GM23248 (cell line): ENCODE measurements around the gene ABCC1. TPM values are rescaled to one million over a fixed set of nuclear protein-coding genes. Genes with fewer than 3 reads are reported as not detected.

ENCODE experiments used
- DNase-seq: peaks from one replicate; pipeline ENCODE4 v3.0.0-alpha.2; 2015
- H2AFZ ChIP-seq: fragments of 200-600 bp; sonication (generic); 2 replicates; pipeline ENCODE4 v1.6.1; 2016; ENCODE audit warnings: antibody characterized with exemption
- H3F3A ChIP-seq: fragments of 200-600 bp; sonication (generic); 2 replicates; pipeline ENCODE4 v1.6.1; 2016; ENCODE audit warnings: mild to moderate bottlenecking, antibody characterized with exemption, mixed run types; ENCODE audit not compliant: insufficient read depth
- H3K27ac ChIP-seq: fragments of 200-600 bp; sonication (generic); 2 replicates; pipeline ENCODE4 v1.5.1; 2016; ENCODE audit warnings: mild to moderate bottlenecking
- H3K27me3 ChIP-seq: fragments of 200-600 bp; sonication (generic); replicated peaks from 2 replicates; pipeline ENCODE4 v1.6.1; 2016; ENCODE audit warnings: mild to moderate bottlenecking; ENCODE audit not compliant: insufficient read depth
- H3K36me3 ChIP-seq: fragments of 200-600 bp; sonication (generic); 2 replicates; pipeline ENCODE4 v1.6.1; 2016; ENCODE audit warnings: low read depth, mild to moderate bottlenecking
- H3K4me1 ChIP-seq: fragments of 200-600 bp; sonication (generic); 2 replicates; pipeline ENCODE4 v1.6.1; 2016; ENCODE audit warnings: mild to moderate bottlenecking; ENCODE audit not compliant: insufficient read depth
- H3K4me2 ChIP-seq: fragments of 200-600 bp; sonication (generic); one replicate; pipeline ENCODE4 v1.6.1; 2016; ENCODE audit warnings: mild to moderate bottlenecking; ENCODE audit not compliant: unreplicated experiment
- H3K4me3 ChIP-seq: fragments of 200-600 bp; sonication (generic); 2 replicates; pipeline ENCODE4 v1.5.1; 2016; ENCODE audit warnings: mild to moderate bottlenecking
- H3K79me2 ChIP-seq: fragments of 200-600 bp; sonication (generic); 2 replicates; pipeline ENCODE4 v1.6.1; 2016; ENCODE audit warnings: mild to moderate bottlenecking; ENCODE audit not compliant: insufficient read depth
- H3K9ac ChIP-seq: fragments of 200-600 bp; sonication (generic); 2 replicates; pipeline ENCODE4 v1.6.1; 2016; ENCODE audit warnings: mild to moderate bottlenecking
- H3K9me2 ChIP-seq: fragments of 200-600 bp; sonication (generic); 2 replicates; pipeline ENCODE4 v1.6.1; 2016; ENCODE audit warnings: mixed run types, mild to moderate bottlenecking, moderate library complexity; ENCODE audit not compliant: insufficient read depth
- H3K9me3 ChIP-seq: fragments of 200-600 bp; sonication (generic); one replicate; pipeline ENCODE4 v1.6.1; 2017; ENCODE audit warnings: low read depth
- H4K20me1 ChIP-seq: fragments of 200-600 bp; sonication (generic); 2 replicates; pipeline ENCODE4 v1.6.0; 2016; ENCODE audit not compliant: insufficient read depth
- EZH2 ChIP-seq: fragments of 200-600 bp; sonication (generic); IDR thresholded peaks from 2 replicates; pipeline ENCODE4 v1.6.1; 2018; ENCODE audit warnings: antibody characterized with exemption, mild to moderate bottlenecking; ENCODE audit not compliant: insufficient read depth, poor library complexity, severe bottlenecking
- EZH2phosphoT487 ChIP-seq: fragments of 200-600 bp; sonication (generic); IDR thresholded peaks from 2 replicates; pipeline ENCODE4 v1.6.1; 2018; ENCODE audit warnings: antibody characterized with exemption, moderate library complexity, mild to moderate bottlenecking, low read depth; ENCODE audit not compliant: insufficient read depth
- WGBS, 2 experiments: methylation state at CpG; one replicate each; pipeline ENCODE4 v1.1.6; 2015 to 2017; ENCODE audit warnings: low lambda C conversion rate in 2 of 2, low coverage in 1 of 2; ENCODE audit errors: missing lambda C conversion rate in 2 of 2; 5-methylcytosine and 5-hydroxymethylcytosine counted together
- in situ Hi-C: fragments of 300-500 bp; cut with MboI; formaldehyde crosslinking; loops from 2 replicates; pipeline ENCODE4 v1.15.0; 2020
- polyA plus RNA-seq: library from polyadenylated mRNA; unstranded; fragments of >200 nt; fragmentation: Nextera tagmentation; extraction: Ambion mirVana; gene quantifications from 2 replicates; pipeline ENCODE4 v1.2.1, GENCODE V29; 2016
- total RNA-seq: library from RNA; depleted of rRNA; stranded (reverse); fragments of >200 nt; shearing (Covaris generic); gene quantifications from 2 replicates; pipeline ENCODE4 v1.2.3, GENCODE V29; 2014

Gene ABCC1
- total and polyA plus RNA-seq, 2 experiments from 2014 or later = 16.2 to 25.5 TPM

- Histone ChIP-seq H3K27ac (no peak overlapping the region), H3K9me3 (no peaks in the 10 kb centered on the region), H3K4me3 (no peak overlapping the region), H3K27me3 (no peaks in the 10 kb centered on the region), H3K9me2 (no peaks in the 10 kb centered on the region), H3K36me3 (peaks cover 38% of the 10 kb centered on the region; the same call in 1 of the 2 replicates), H3F3A (no peaks in the 10 kb centered on the region), H3K79me2 (no peaks in the 10 kb centered on the region), H3K9ac (no peak overlapping the region), H3K4me1 (no peaks in the 10 kb centered on the region), H4K20me1 (no peaks in the 10 kb centered on the region), H3K4me2 (no peak overlapping the region), H2AFZ (no peak overlapping the region)
- no peak for DNase-seq
- WGBS, 2 experiments = 97 to 98% methylated on average over 6 of the region's 6 CpGs
- in situ Hi-C loops = no loop called here
- TF ChIP-seq EZH2 = no peak
- TF ChIP-seq EZH2phosphoT487 = no peak
Observed at GRCh38 chr16:16048904-16049582, 99.6 kb downstream of the ABCC1 start.

- 83 to 86% methylated on average over 6 of the region's 6 CpGs for WGBS, 2 experiments
- Histone ChIP-seq H3K4me3 (no peak overlapping the region), H3K36me3 (peaks cover 32% of the 10 kb centered on the region; the same call in 1 of the 2 replicates), H3K4me2 (no peak overlapping the region), H3K27ac (no peak overlapping the region), H3K9ac (no peak overlapping the region), H3F3A (no peaks in the 10 kb centered on the region), H4K20me1 (no peaks in the 10 kb centered on the region), H3K4me1 (no peaks in the 10 kb centered on the region), H3K9me2 (no peaks in the 10 kb centered on the region), H3K79me2 (no peaks in the 10 kb centered on the region), H2AFZ (no peak overlapping the region), H3K9me3 (no peaks in the 10 kb centered on the region), H3K27me3 (no peaks in the 10 kb centered on the region)
- TF ChIP-seq EZH2 = no peak
- TF ChIP-seq EZH2phosphoT487 = no peak
- DNase-seq = no peak
- in situ Hi-C loops = no loop called here
Observed at GRCh38 chr16:16050106-16050505, 100.7 kb downstream of the ABCC1 start.

- no peak for DNase-seq
- TF ChIP-seq EZH2phosphoT487 (no peak), EZH2 (no peak)
- no peaks in the 10 kb centered on the region for H3F3A ChIP-seq
- H3K27ac ChIP-seq = no peak overlapping the region
- H3K9me3 ChIP-seq = no peaks in the 10 kb centered on the region
- H3K9ac ChIP-seq = no peak overlapping the region
- no peaks in the 10 kb centered on the region for H3K4me1 ChIP-seq
- H3K27me3 ChIP-seq = no peaks in the 10 kb centered on the region
- H3K4me3 ChIP-seq = no peak overlapping the region
- H3K4me2 ChIP-seq = no peak overlapping the region
- in situ Hi-C loops = no loop called here
- H4K20me1 ChIP-seq = no peaks in the 10 kb centered on the region
- WGBS, 2 experiments = 92 to 98% methylated on average over 4 of the region's 4 CpGs
- H3K36me3 ChIP-seq = peaks cover 32% of the 10 kb centered on the region; the same call in 1 of the 2 replicates
- H2AFZ ChIP-seq = no peak overlapping the region
- H3K9me2 ChIP-seq = no peaks in the 10 kb centered on the region
- H3K79me2 ChIP-seq = no peaks in the 10 kb centered on the region
Observed at GRCh38 chr16:16051132-16051531, 101.7 kb downstream of the ABCC1 start.

GRCh38 chr16:16052916-16053315 lies 103.5 kb downstream of the ABCC1 start:
- Histone ChIP-seq H3K27ac (no peak overlapping the region), H3K4me1 (no peaks in the 10 kb centered on the region), H2AFZ (no peak overlapping the region), H3K9me3 (no peaks in the 10 kb centered on the region), H3F3A (no peaks in the 10 kb centered on the region), H3K79me2 (no peaks in the 10 kb centered on the region), H4K20me1 (no peaks in the 10 kb centered on the region), H3K4me3 (no peak overlapping the region), H3K9ac (no peak overlapping the region), H3K4me2 (no peak overlapping the region), H3K36me3 (peaks cover 27% of the 10 kb centered on the region; the same call in 1 of the 2 replicates), H3K9me2 (no peaks in the 10 kb centered on the region), H3K27me3 (no peaks in the 10 kb centered on the region)
- TF ChIP-seq EZH2 (no peak), EZH2phosphoT487 (no peak)
- peak; percentile 51 for DNase-seq
- in situ Hi-C loops = no loop called here
- 63 to 65% methylated on average over 3 of the region's 3 CpGs for WGBS, 2 experiments
